GM12874 (cell line): ENCODE results near the gene LY9.

Source experiments
- CTCF ChIP-seq: IDR thresholded peaks from 2 replicates; pipeline ENCODE4 v1.5.1; 2011; ENCODE audit warnings: low read depth, mild to moderate bottlenecking, control low read depth, low read length, moderate library complexity; ENCODE audit not compliant: insufficient read depth

LY9 gene

GRCh38 chr1:160807738-160808137 is 11.8 kb downstream of the LY9 start:
- no peak; the same call in 1 of the 2 replicates for TF ChIP-seq CTCF

GRCh38 chr1:160808289-160808688 is 12.3 kb downstream of the LY9 start:
- TF ChIP-seq CTCF, result no peak

- TF ChIP-seq CTCF, result no peak
Observed at GRCh38 chr1:160810486-160810885, 14.5 kb downstream of the LY9 start.

GRCh38 chr1:160811147-160811546 is 15.2 kb downstream of the LY9 start:
- no peak for TF ChIP-seq CTCF

GRCh38 chr1:160813215-160813614 is 17.2 kb downstream of the LY9 start:
- TF ChIP-seq CTCF, result no peak

GRCh38 chr1:160814316-160814715 is 18.3 kb downstream of the LY9 start:
- TF ChIP-seq CTCF, result no peak

GRCh38 chr1:160814856-160815255 is 18.9 kb downstream of the LY9 start:
- no peak for TF ChIP-seq CTCF

- no peak for TF ChIP-seq CTCF
Observed at GRCh38 chr1:160818207-160818937, 22.4 kb downstream of the LY9 start.
